Peyer's patch (tissue), 4 donors: ENCODE data around the gene SLC32A1.

Experiments
- CTCF ChIP-seq, 6 experiments: fragments of 450-650 bp in 4 of 6; fragments of 200-600 bp in 2 of 6; sonication (generic) in 1 of 6; IDR thresholded peaks; one replicate each; pipeline ENCODE4 v1.5.1; 2017 to 2019; ENCODE audit warnings: antibody characterized with exemption in 6 of 6, mild to moderate bottlenecking in 3 of 6, moderate library complexity in 1 of 6
- POLR2A ChIP-seq, 2 donors: fragments of 450-650 bp; IDR thresholded peaks; one replicate each; pipeline ENCODE4 v1.5.1; 2017; ENCODE audit warnings: antibody characterized with exemption in 2 of 2, mild to moderate bottlenecking in 2 of 2, moderate library complexity in 2 of 2

GRCh38 chr20:38674765-38675133 is 49.5 kb upstream of the SLC32A1 start:
- TF ChIP-seq CTCF (IDR thresholded peaks at IDR 0.05) (no peak), POLR2A (IDR thresholded peaks at IDR 0.05) (no peak)
